Activated T-helper 1 cell treated with anti-CD3 and anti-CD28 coated beads, Interleukin-2, amount 50 U/mL, for 16 hours (primary cell): ENCODE data around the gene ADGRB2.

Source experiments
- DNase-seq, 2 donors: peaks; one replicate each; pipeline ENCODE4 v3.0.0-alpha.2; 2020; ENCODE audit warnings: low read depth in 1 of 2, low spot score in 1 of 2

ADGRB2 gene

GRCh38 chr1:31703431-31704270 lies 60.5 kb downstream of the ADGRB2 start, which contains the start of gene COL16A1:
Gene COL16A1, minus strand, starts transcription at chr1:31704017. Its CDS starts 1,824 bp downstream, at chr1:31702193.
- no peak for DNase-seq

GRCh38 chr1:31702836-31703404 lies 61.2 kb downstream of the ADGRB2 start:
- DNase-seq = no peak

- no peak for DNase-seq
These were observed 62.9 kb downstream of the ADGRB2 start for GRCh38 chr1:31701091-31701736.

- no peak for DNase-seq
These were observed 63.6 kb downstream of the ADGRB2 start for GRCh38 chr1:31700468-31701090.

- DNase-seq = no peak
These were observed 64.7 kb downstream of the ADGRB2 start for GRCh38 chr1:31699341-31699891.

- DNase-seq = no peak
These were observed 66.7 kb downstream of the ADGRB2 start for GRCh38 chr1:31697369-31697984.

GRCh38 chr1:31696242-31696641 lies 67.9 kb downstream of the ADGRB2 start:
- no peak for DNase-seq

- DNase-seq = no peak
These were observed 68.8 kb downstream of the ADGRB2 start for GRCh38 chr1:31695327-31695726.

- DNase-seq = no peak
These were observed 69.2 kb downstream of the ADGRB2 start for GRCh38 chr1:31694964-31695313.

GRCh38 chr1:31694069-31694963 lies 69.8 kb downstream of the ADGRB2 start:
- DNase-seq = no peak

- DNase-seq = no peak
These were observed 70.9 kb downstream of the ADGRB2 start for GRCh38 chr1:31693231-31693630.

- DNase-seq = no peak
These were observed 72.2 kb downstream of the ADGRB2 start for GRCh38 chr1:31691951-31692350.

GRCh38 chr1:31691446-31691845 lies 72.7 kb downstream of the ADGRB2 start:
- DNase-seq = no peak

- DNase-seq = no peak
These were observed 73.2 kb downstream of the ADGRB2 start for GRCh38 chr1:31690921-31691320.

- DNase-seq = no peak
These were observed 74.3 kb downstream of the ADGRB2 start for GRCh38 chr1:31689854-31690253.

GRCh38 chr1:31689379-31689778 lies 74.8 kb downstream of the ADGRB2 start:
- DNase-seq = no peak

GRCh38 chr1:31688233-31688918 lies 75.8 kb downstream of the ADGRB2 start:
- no peak for DNase-seq

- no peak for DNase-seq
These were observed 76.5 kb downstream of the ADGRB2 start for GRCh38 chr1:31687601-31688000.

- DNase-seq = no peak
These were observed 78.3 kb downstream of the ADGRB2 start for GRCh38 chr1:31685795-31686194.
